GM12874 (cell line): Measurements from ENCODE around the gene DDX50.

Experiments
- CTCF ChIP-seq: IDR thresholded peaks from 2 replicates; pipeline ENCODE4 v1.5.1; 2011; ENCODE audit warnings: low read depth, mild to moderate bottlenecking, control low read depth, low read length, moderate library complexity; ENCODE audit not compliant: insufficient read depth

DDX50 gene

GRCh38 chr10:68934994-68935393 is 33.9 kb downstream of the DDX50 start:
- TF ChIP-seq CTCF: no peak

GRCh38 chr10:68938117-68938516 is 37.0 kb downstream of the DDX50 start:
- TF ChIP-seq CTCF: no peak

GRCh38 chr10:68938884-68939283 is 37.8 kb downstream of the DDX50 start:
- TF ChIP-seq CTCF: no peak

- TF ChIP-seq CTCF: no peak
Observed at GRCh38 chr10:68950598-68950997, 49.5 kb downstream of the DDX50 start.

GRCh38 chr10:68954904-68955303 is 53.8 kb downstream of the DDX50 start:
- TF ChIP-seq CTCF: no peak

- no peak for TF ChIP-seq CTCF
Observed at GRCh38 chr10:68955355-68955831, 54.3 kb downstream of the DDX50 start.

- peak; percentile 62 for TF ChIP-seq CTCF
Observed at GRCh38 chr10:68955832-68956532, 54.9 kb downstream of the DDX50 start, which contains the start of gene DDX21. Gene DDX21, plus strand, starts transcription at chr10:68956170. Its CDS starts 56 bp downstream, at chr10:68956226.
